HG02885 (cell line): ENCODE measurements around the gene ELP1.
"Not testable (repeated sequence)": the region's sequence is repeated elsewhere in the genome, so short reads cannot be mapped to it uniquely, and the experiment has no call there.

Experiments
- ATAC-seq: cut with Tn5 transposase; IDR thresholded peaks from one replicate; pipeline ENCODE4 v1.9.1; 2021; ENCODE audit warnings: mild to moderate bottlenecking; ENCODE audit not compliant: unreplicated experiment, poor library complexity

The ELP1 gene

GRCh38 chr9:108934323-108934893 is 484 bp upstream of the ELP1 start, which contains the start of gene ABITRAM:
TSS of gene ABITRAM (plus strand) at chr9:108934400. CDS start at chr9:108934487, 87 bp downstream.
- peak; percentile 82 for ATAC-seq

GRCh38 chr9:108933231-108933717 is 650 bp downstream of the ELP1 start:
- ATAC-seq: no peak

- ATAC-seq: no peak
Measured at GRCh38 chr9:108928386-108928785, 5.5 kb downstream of the ELP1 start.

- no peak for ATAC-seq
Measured at GRCh38 chr9:108924466-108924865, 9.5 kb downstream of the ELP1 start.

- ATAC-seq: no peak
Measured at GRCh38 chr9:108921200-108921599, 12.7 kb downstream of the ELP1 start.

- ATAC-seq: not testable (repeated sequence)
Measured at GRCh38 chr9:108920401-108920800, 13.5 kb downstream of the ELP1 start.

- ATAC-seq: no peak
Measured at GRCh38 chr9:108919517-108919916, 14.4 kb downstream of the ELP1 start.

GRCh38 chr9:108913391-108913790 is 20.5 kb downstream of the ELP1 start:
- ATAC-seq: no peak

GRCh38 chr9:108911820-108912219 is 22.1 kb downstream of the ELP1 start:
- no peak for ATAC-seq

- no peak for ATAC-seq
Measured at GRCh38 chr9:108910914-108911313, 23.0 kb downstream of the ELP1 start.

GRCh38 chr9:108910402-108910801 is 23.5 kb downstream of the ELP1 start:
- ATAC-seq: no peak

- ATAC-seq: no peak
Measured at GRCh38 chr9:108905494-108905893, 28.4 kb downstream of the ELP1 start.

- no peak for ATAC-seq
Measured at GRCh38 chr9:108904161-108904560, 29.8 kb downstream of the ELP1 start.

GRCh38 chr9:108903420-108904103 is 30.4 kb downstream of the ELP1 start:
- ATAC-seq: no peak

GRCh38 chr9:108900176-108900575 is 33.7 kb downstream of the ELP1 start:
- ATAC-seq: no peak

GRCh38 chr9:108899023-108899695 is 34.8 kb downstream of the ELP1 start:
- ATAC-seq: not testable (repeated sequence)

- no peak for ATAC-seq
Measured at GRCh38 chr9:108897324-108898096, 36.4 kb downstream of the ELP1 start.

GRCh38 chr9:108894225-108894997 is 39.5 kb downstream of the ELP1 start:
- no peak for ATAC-seq

GRCh38 chr9:108889649-108890067 is 44.3 kb downstream of the ELP1 start:
- ATAC-seq: no peak
